SK-N-SH treated with all-trans-retinoic acid at 6 μM for 48 hours (cell line): ENCODE results near the gene OBP2B.
A peak's percentile ranks its signal among the peaks of the same experiment; 100 is the strongest.

ENCODE experiments used
- ATAC-seq: fragments of 200-7000 bp; cut with Tn5 transposase; 3 replicates; pipeline ENCODE4 v1.9.1; 2020; ENCODE audit warnings: mild to moderate bottlenecking, moderate library complexity
- CSDC2 ChIP-seq: fragments of 250-450 bp; sonication (Bioruptor Pico); IDR thresholded peaks from 2 replicates; pipeline ENCODE4 v1.5.0; 2020; ENCODE audit warnings: mild to moderate bottlenecking, moderate library complexity
- CSRNP3 ChIP-seq: fragments of 250-450 bp; sonication (Bioruptor Pico); IDR thresholded peaks from 2 replicates; pipeline ENCODE4 v1.5.1; 2021; ENCODE audit warnings: mild to moderate bottlenecking, moderate library complexity
- ESRRG ChIP-seq: fragments of 250-450 bp; sonication (Bioruptor Pico); IDR thresholded peaks from 2 replicates; pipeline ENCODE4 v1.6.1; 2021; ENCODE audit warnings: mild to moderate bottlenecking
- OSR1 ChIP-seq: fragments of 250-450 bp; sonication (Bioruptor Pico); IDR thresholded peaks from 2 replicates; pipeline ENCODE4 v1.8.0; 2022; ENCODE audit warnings: moderate library complexity, mild to moderate bottlenecking, inconsistent platforms
- PATZ1 ChIP-seq: fragments of 250-450 bp; sonication (Bioruptor Pico); IDR thresholded peaks from 2 replicates; pipeline ENCODE4 v1.8.0; 2020; ENCODE audit warnings: mild to moderate bottlenecking, moderate library complexity, borderline replicate concordance
- POU6F1 ChIP-seq: fragments of 250-450 bp; sonication (Bioruptor Pico); IDR thresholded peaks from 2 replicates; pipeline ENCODE4 v1.8.0; 2021; ENCODE audit warnings: low read depth, mild to moderate bottlenecking, moderate library complexity, borderline replicate concordance
- PPARA ChIP-seq: fragments of 250-450 bp; sonication (Bioruptor Pico); IDR thresholded peaks from 2 replicates; pipeline ENCODE4 v1.5.0; 2020; ENCODE audit warnings: mild to moderate bottlenecking, borderline replicate concordance
- RARB ChIP-seq: fragments of 250-450 bp; sonication (Bioruptor Pico); IDR thresholded peaks from 2 replicates; pipeline ENCODE4 v1.8.0; 2021; ENCODE audit warnings: mild to moderate bottlenecking, moderate library complexity
- TCF4 ChIP-seq: fragments of 250-450 bp; sonication (Bioruptor Pico); IDR thresholded peaks from 2 replicates; pipeline ENCODE4 v1.8.0; 2021; ENCODE audit warnings: mild to moderate bottlenecking, moderate library complexity, borderline replicate concordance
- TOX ChIP-seq: fragments of 250-450 bp; sonication (Bioruptor Pico); IDR thresholded peaks from 2 replicates; pipeline ENCODE4 v1.8.0; 2021; ENCODE audit warnings: mild to moderate bottlenecking, moderate library complexity, borderline replicate concordance
- TSHZ2 ChIP-seq: fragments of 250-450 bp; sonication (Bioruptor Pico); IDR thresholded peaks from 2 replicates; pipeline ENCODE4 v1.5.0; 2020; ENCODE audit warnings: mild to moderate bottlenecking, moderate library complexity
- ZC3H10 ChIP-seq: fragments of 250-450 bp; sonication (Bioruptor Pico); IDR thresholded peaks from 2 replicates; pipeline ENCODE4 v1.5.1; 2021; ENCODE audit warnings: mild to moderate bottlenecking, moderate library complexity
- ZFP3 ChIP-seq: fragments of 250-450 bp; sonication (Bioruptor Pico); IDR thresholded peaks from 2 replicates; pipeline ENCODE4 v1.5.0; 2020; ENCODE audit warnings: mild to moderate bottlenecking, moderate library complexity
- ZFP30 ChIP-seq: fragments of 450-650 bp; formaldehyde crosslinking; IDR thresholded peaks from 2 replicates; pipeline ENCODE4 v1.5.0; 2022; ENCODE audit warnings: mild to moderate bottlenecking, moderate library complexity
- ZNF8 ChIP-seq: fragments of 450-650 bp; formaldehyde crosslinking; IDR thresholded peaks from 2 replicates; pipeline ENCODE4 v1.5.0; 2020; ENCODE audit warnings: mild to moderate bottlenecking, moderate library complexity

The OBP2B gene

GRCh38 chr9:133160742-133161546 is 48.1 kb downstream of the OBP2B start:
- TF ChIP-seq TCF4 (CRISPR knock-in tag) = peak; percentile 15; the same call in 1 of the 2 replicates
- no peak for TF ChIP-seq PATZ1 (CRISPR knock-in tag)
- no peak for TF ChIP-seq CSRNP3 (CRISPR knock-in tag)
- no peak for TF ChIP-seq OSR1
- TF ChIP-seq ZNF8 = no peak
- TF ChIP-seq CSDC2 (CRISPR knock-in tag) = no peak
- TF ChIP-seq POU6F1 (CRISPR knock-in tag) = no peak
- no peak for TF ChIP-seq PPARA (CRISPR knock-in tag)
- ATAC-seq = peak; percentile 92

- TF ChIP-seq ZFP3 (CRISPR knock-in tag) = no peak
- no peak for TF ChIP-seq ESRRG (CRISPR knock-in tag)
- no peak for TF ChIP-seq TSHZ2 (CRISPR knock-in tag)
- TF ChIP-seq ZNF8 = no peak
- TF ChIP-seq RARB (CRISPR knock-in tag) = no peak
- no peak for TF ChIP-seq TOX (CRISPR knock-in tag)
- TF ChIP-seq ZFP30 = no peak
- no peak for TF ChIP-seq TCF4 (CRISPR knock-in tag)
- TF ChIP-seq PATZ1 (CRISPR knock-in tag) = no peak
- no peak for TF ChIP-seq CSRNP3 (CRISPR knock-in tag)
- no peak for TF ChIP-seq ZC3H10 (CRISPR knock-in tag)
- no peak for TF ChIP-seq OSR1
- no peak for ATAC-seq
Observed at GRCh38 chr9:133158695-133159094, 50.4 kb downstream of the OBP2B start.
